ENCODE data around the gene SCEL.
A peak's percentile ranks its signal among the peaks of the same experiment; 100 is the strongest.

SCEL gene

GRCh38 chr13:77530875-77531274 is 4.6 kb upstream of the SCEL start:
- Mint-ChIP-seq H3K4me1 (peaks cover 7% of the 10 kb centered on the region), H3K36me3 (ENCODE audit: low read depth) (no peaks in the 10 kb centered on the region)

GRCh38 chr13:77532983-77533382 is 2.5 kb upstream of the SCEL start:
- Mint-ChIP-seq H3K4me1 (peaks cover 20% of the 10 kb centered on the region), H3K4me3 (no peak overlapping the region), H3K27ac (no peak overlapping the region), H3K36me3 (ENCODE audit: low read depth) (no peaks in the 10 kb centered on the region), H3K27me3 (ENCODE audit: low read depth) (peaks cover 5% of the 10 kb centered on the region), H3K9me3 (no peaks in the 10 kb centered on the region)
- no peak for TF ChIP-seq CTCF (IDR thresholded peaks at IDR 0.05; ENCODE audit: unreplicated experiment in 3 of 3)

More at GRCh38 chr13:77530875-77531274, 4.6 kb upstream of the SCEL start:
- no peak for TF ChIP-seq CTCF (IDR thresholded peaks at IDR 0.05; ENCODE audit: unreplicated experiment in 3 of 3)
- no peak overlapping the region for H3K27ac Mint-ChIP-seq
- no peaks in the 10 kb centered on the region for H3K9me3 Mint-ChIP-seq
- peaks cover 5% of the 10 kb centered on the region for H3K27me3 Mint-ChIP-seq (ENCODE audit: low read depth)
- no peak overlapping the region for H3K4me3 Mint-ChIP-seq

- Mint-ChIP-seq H3K36me3 (ENCODE audit: low read depth) (no peaks in the 10 kb centered on the region), H3K4me1 (peaks cover 16% of the 10 kb centered on the region), H3K27me3 (ENCODE audit: low read depth) (no peaks in the 10 kb centered on the region), H3K4me3 (no peak overlapping the region), H3K9me3 (no peaks in the 10 kb centered on the region), H3K27ac (peak overlapping the region in 1 of 3 experiments; percentile 7)
- no peak for TF ChIP-seq CTCF (IDR thresholded peaks at IDR 0.05; ENCODE audit: unreplicated experiment in 3 of 3)
These were observed 1.4 kb upstream of the SCEL start for GRCh38 chr13:77533875-77534788.

DNA sequence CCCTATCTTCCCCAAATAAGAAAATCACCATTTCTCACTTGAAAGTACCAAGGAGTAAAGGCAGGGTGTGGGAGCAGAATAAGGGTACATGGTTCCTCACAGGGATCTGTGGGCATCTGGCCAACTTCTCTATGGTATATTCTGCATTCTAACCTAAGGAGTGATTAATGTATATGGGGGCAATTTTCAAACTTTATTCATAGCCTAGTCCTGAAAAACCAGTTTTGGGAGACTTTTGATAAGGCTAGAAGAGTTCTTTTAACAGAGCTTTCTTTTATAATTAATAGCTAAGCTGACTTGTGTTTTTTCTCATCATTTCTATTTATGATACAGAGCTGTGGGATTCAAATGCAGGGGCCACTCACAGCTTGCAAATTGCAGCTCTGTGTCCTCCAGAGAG is 852 bp downstream of the SCEL start:
- no peaks in the 10 kb centered on the region for H3K36me3 Mint-ChIP-seq (ENCODE audit: low read depth)
- peak overlapping the region in 1 of 3 experiments; percentile 57 for H3K27ac Mint-ChIP-seq
- H3K27me3 Mint-ChIP-seq (ENCODE audit: low read depth) = peaks cover 3% of the 10 kb centered on the region
- H3K4me1 Mint-ChIP-seq = peaks cover 26% of the 10 kb centered on the region
- no peaks in the 10 kb centered on the region for H3K9me3 Mint-ChIP-seq
- no peak for TF ChIP-seq CTCF (IDR thresholded peaks at IDR 0.05; ENCODE audit: unreplicated experiment in 3 of 3)
- no peak overlapping the region for H3K4me3 Mint-ChIP-seq

- peaks cover 3% of the 10 kb centered on the region for H3K27me3 Mint-ChIP-seq (ENCODE audit: low read depth)
- H3K9me3 Mint-ChIP-seq = no peaks in the 10 kb centered on the region
- H3K27ac Mint-ChIP-seq = peak overlapping the region in 2 of 3 experiments; percentile 19 to 34
- peaks cover 30% of the 10 kb centered on the region for H3K4me1 Mint-ChIP-seq
- H3K36me3 Mint-ChIP-seq (ENCODE audit: low read depth) = no peaks in the 10 kb centered on the region
- no peak for TF ChIP-seq CTCF (IDR thresholded peaks at IDR 0.05; ENCODE audit: unreplicated experiment in 3 of 3)
- H3K4me3 Mint-ChIP-seq = no peak overlapping the region
These were observed 1.9 kb downstream of the SCEL start for GRCh38 chr13:77537289-77537919.
